K562 (cell line): ENCODE measurements around the gene CCDC18.

Experiments used
- CTCF ChIP-seq, 3 experiments: IDR thresholded peaks in 2 of 3; conservative IDR thresholded peaks in 1 of 3; 2 replicates each; pipeline ENCODE4 v1.5.1; 2011 to 2012; ENCODE audit warnings: low read length in 3 of 3, mild to moderate bottlenecking in 3 of 3, control low read depth in 2 of 3, improper control_type of control experiment in 1 of 3, inconsistent platforms in 1 of 3, low read depth in 1 of 3, mixed read lengths in 1 of 3, moderate library complexity in 1 of 3; ENCODE audit not compliant: insufficient read depth in 2 of 3
- EHMT2 ChIP-seq: fragments of 450-650 bp; IDR thresholded peaks from 2 replicates; pipeline ENCODE4 v1.6.1; 2018; ENCODE audit warnings: antibody characterized with exemption
- EP300 ChIP-seq: IDR thresholded peaks from 2 replicates; pipeline ENCODE4 v1.6.1; 2012; ENCODE audit warnings: low read length, improper control_type of control experiment
- EZH2 ChIP-seq: IDR thresholded peaks from 2 replicates; pipeline ENCODE4 v1.6.1; 2012; ENCODE audit warnings: low read depth, mild to moderate bottlenecking, inconsistent platforms, low read length, borderline replicate concordance
- MTA2 ChIP-seq: fragments of 450-650 bp; IDR thresholded peaks from 2 replicates; pipeline ENCODE4 v1.6.1; 2016; ENCODE audit warnings: low read depth
- MTA3 ChIP-seq: fragments of 450-650 bp; formaldehyde crosslinking; IDR thresholded peaks from 2 replicates; pipeline ENCODE4 v1.6.1; 2017; ENCODE audit warnings: mild to moderate bottlenecking, borderline replicate concordance
- PRDM10 ChIP-seq: fragments of 450-650 bp; IDR thresholded peaks from 2 replicates; pipeline ENCODE4 v1.6.1; 2018; ENCODE audit not compliant: partially characterized antibody
- RFX5 ChIP-seq: IDR thresholded peaks from 2 replicates; pipeline ENCODE4 v1.6.1; 2011; ENCODE audit warnings: low read depth, mild to moderate bottlenecking, improper control_type of control experiment, low read length
- ZNF445 ChIP-seq: fragments of 250-450 bp; sonication (Bioruptor Pico); IDR thresholded peaks from 2 replicates; pipeline ENCODE4 v1.4.0; 2020; ENCODE audit warnings: low read depth, mild to moderate bottlenecking, moderate library complexity
- ZNF592 ChIP-seq: fragments of 450-650 bp; IDR thresholded peaks from 2 replicates; pipeline ENCODE4 v1.6.1; 2017; ENCODE audit warnings: antibody characterized with exemption, mild to moderate bottlenecking
- ZNF780A ChIP-seq: fragments of 250-450 bp; sonication (Bioruptor Pico); IDR thresholded peaks from 2 replicates; pipeline ENCODE4 v1.5.0; 2021; ENCODE audit warnings: mild to moderate bottlenecking
- TF ChIP-seq, protein P1 (sequence below): sonication (generic); formaldehyde crosslinking; IDR thresholded peaks from 2 replicates; pipeline ENCODE4 v1.8.1; 2022; ENCODE audit warnings: missing genetic modification reagents

DNA sequence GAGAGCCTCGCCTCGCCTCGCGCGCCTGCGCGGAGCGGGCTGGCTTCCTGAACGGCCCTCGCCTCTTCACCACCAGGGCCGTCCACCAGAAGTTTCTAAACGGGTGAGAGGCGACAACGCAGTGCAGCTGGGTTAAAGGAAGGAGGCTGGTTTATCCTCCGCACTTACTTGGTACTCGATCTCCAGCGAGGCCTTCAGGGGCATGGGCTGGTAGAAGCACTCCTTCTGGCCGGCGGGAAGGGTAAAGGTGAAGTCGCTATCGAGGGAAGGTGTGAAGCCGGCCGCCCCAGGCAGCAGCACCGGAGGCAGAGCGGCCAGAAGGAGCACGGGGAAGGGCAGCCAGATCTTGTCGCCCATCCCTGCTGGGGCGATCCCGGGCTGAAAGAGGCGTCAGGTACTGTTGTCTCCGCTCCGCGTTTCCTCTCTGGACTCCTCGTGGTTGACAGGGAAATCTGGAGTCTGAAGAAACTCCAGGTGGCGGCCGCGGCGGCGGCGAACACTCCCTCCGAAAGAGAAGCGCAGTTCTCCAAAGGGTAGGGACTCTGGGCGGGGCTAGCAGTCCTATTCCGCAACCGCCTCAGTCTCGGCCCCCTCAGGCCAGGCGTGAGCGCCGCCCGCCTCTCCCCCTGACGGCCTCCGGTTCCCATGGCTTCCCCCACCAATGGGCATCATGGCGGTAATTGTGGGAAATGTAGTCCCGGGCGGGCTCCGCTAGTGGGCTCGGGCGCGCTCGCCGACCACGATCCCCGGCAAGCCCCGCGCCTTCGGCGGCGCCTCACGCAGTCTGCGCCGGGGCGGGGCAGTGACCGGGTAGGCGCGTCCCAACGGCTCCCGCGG lies 420 bp upstream of the CCDC18 start, which contains the start of gene TMED5:
- TF ChIP-seq PRDM10 (no peak), ZNF592 (no peak), EP300 (peak; percentile 51), MTA2 (no peak), EZH2 (no peak), EHMT2 (no peak), RFX5 (no peak), CTCF (IDR thresholded peaks at IDR 0.05 in 2 of 3, conservative IDR thresholded peaks at IDR 0.05 in 1 of 3; ENCODE audit: insufficient read depth in 2 of 3, low read depth in 1 of 3, low read length in 3 of 3) (0 out of 6 replicates have a peak, but pooled peaks of 1 of the 3 experiments have one; percentile 23), ZNF780A (no peak), MTA3 (peak; percentile 46; the same call in 1 of the 2 replicates), ZNF445 (CRISPR knock-in tag) (no peak)
- TF ChIP-seq, protein P1, sequence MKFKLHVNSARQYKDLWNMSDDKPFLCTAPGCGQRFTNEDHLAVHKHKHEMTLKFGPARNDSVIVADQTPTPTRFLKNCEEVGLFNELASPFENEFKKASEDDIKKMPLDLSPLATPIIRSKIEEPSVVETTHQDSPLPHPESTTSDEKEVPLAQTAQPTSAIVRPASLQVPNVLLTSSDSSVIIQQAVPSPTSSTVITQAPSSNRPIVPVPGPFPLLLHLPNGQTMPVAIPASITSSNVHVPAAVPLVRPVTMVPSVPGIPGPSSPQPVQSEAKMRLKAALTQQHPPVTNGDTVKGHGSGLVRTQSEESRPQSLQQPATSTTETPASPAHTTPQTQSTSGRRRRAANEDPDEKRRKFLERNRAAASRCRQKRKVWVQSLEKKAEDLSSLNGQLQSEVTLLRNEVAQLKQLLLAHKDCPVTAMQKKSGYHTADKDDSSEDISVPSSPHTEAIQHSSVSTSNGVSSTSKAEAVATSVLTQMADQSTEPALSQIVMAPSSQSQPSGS: no peak
